Measurements from ENCODE around the gene TCN1. TPM values are rescaled to one million over a fixed set of nuclear protein-coding genes. Genes with fewer than 3 reads are reported as not detected.

The TCN1 gene
- total and polyA plus RNA-seq, 9 of the 15 experiments (the other 6 are each of a cell fraction or from before 2014, with no cell fraction given) = 0.63 to 25.9 (median 8.0) TPM

DNA sequence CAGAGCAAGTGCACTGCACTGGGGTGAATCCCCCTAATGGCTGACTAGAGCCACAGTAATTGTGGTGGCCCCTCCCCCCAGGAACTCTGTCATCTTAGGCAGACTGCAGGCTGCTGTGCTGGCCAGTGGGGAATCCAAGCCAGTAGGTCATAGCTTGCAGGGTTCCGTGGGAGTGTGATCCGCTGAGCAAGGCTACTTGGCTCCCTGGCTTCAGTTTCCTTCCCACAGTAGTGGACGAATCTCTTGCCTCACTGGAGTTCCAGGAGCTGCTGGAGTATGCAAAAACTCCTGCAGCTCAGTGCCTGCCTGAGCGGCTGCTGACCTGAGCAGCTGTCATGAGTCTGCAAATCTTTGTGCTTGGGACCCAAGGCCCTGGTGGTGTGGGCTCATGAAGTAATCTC lies 25.5 kb upstream of the TCN1 start (continued):
- TF ChIP-seq, protein P1, sequence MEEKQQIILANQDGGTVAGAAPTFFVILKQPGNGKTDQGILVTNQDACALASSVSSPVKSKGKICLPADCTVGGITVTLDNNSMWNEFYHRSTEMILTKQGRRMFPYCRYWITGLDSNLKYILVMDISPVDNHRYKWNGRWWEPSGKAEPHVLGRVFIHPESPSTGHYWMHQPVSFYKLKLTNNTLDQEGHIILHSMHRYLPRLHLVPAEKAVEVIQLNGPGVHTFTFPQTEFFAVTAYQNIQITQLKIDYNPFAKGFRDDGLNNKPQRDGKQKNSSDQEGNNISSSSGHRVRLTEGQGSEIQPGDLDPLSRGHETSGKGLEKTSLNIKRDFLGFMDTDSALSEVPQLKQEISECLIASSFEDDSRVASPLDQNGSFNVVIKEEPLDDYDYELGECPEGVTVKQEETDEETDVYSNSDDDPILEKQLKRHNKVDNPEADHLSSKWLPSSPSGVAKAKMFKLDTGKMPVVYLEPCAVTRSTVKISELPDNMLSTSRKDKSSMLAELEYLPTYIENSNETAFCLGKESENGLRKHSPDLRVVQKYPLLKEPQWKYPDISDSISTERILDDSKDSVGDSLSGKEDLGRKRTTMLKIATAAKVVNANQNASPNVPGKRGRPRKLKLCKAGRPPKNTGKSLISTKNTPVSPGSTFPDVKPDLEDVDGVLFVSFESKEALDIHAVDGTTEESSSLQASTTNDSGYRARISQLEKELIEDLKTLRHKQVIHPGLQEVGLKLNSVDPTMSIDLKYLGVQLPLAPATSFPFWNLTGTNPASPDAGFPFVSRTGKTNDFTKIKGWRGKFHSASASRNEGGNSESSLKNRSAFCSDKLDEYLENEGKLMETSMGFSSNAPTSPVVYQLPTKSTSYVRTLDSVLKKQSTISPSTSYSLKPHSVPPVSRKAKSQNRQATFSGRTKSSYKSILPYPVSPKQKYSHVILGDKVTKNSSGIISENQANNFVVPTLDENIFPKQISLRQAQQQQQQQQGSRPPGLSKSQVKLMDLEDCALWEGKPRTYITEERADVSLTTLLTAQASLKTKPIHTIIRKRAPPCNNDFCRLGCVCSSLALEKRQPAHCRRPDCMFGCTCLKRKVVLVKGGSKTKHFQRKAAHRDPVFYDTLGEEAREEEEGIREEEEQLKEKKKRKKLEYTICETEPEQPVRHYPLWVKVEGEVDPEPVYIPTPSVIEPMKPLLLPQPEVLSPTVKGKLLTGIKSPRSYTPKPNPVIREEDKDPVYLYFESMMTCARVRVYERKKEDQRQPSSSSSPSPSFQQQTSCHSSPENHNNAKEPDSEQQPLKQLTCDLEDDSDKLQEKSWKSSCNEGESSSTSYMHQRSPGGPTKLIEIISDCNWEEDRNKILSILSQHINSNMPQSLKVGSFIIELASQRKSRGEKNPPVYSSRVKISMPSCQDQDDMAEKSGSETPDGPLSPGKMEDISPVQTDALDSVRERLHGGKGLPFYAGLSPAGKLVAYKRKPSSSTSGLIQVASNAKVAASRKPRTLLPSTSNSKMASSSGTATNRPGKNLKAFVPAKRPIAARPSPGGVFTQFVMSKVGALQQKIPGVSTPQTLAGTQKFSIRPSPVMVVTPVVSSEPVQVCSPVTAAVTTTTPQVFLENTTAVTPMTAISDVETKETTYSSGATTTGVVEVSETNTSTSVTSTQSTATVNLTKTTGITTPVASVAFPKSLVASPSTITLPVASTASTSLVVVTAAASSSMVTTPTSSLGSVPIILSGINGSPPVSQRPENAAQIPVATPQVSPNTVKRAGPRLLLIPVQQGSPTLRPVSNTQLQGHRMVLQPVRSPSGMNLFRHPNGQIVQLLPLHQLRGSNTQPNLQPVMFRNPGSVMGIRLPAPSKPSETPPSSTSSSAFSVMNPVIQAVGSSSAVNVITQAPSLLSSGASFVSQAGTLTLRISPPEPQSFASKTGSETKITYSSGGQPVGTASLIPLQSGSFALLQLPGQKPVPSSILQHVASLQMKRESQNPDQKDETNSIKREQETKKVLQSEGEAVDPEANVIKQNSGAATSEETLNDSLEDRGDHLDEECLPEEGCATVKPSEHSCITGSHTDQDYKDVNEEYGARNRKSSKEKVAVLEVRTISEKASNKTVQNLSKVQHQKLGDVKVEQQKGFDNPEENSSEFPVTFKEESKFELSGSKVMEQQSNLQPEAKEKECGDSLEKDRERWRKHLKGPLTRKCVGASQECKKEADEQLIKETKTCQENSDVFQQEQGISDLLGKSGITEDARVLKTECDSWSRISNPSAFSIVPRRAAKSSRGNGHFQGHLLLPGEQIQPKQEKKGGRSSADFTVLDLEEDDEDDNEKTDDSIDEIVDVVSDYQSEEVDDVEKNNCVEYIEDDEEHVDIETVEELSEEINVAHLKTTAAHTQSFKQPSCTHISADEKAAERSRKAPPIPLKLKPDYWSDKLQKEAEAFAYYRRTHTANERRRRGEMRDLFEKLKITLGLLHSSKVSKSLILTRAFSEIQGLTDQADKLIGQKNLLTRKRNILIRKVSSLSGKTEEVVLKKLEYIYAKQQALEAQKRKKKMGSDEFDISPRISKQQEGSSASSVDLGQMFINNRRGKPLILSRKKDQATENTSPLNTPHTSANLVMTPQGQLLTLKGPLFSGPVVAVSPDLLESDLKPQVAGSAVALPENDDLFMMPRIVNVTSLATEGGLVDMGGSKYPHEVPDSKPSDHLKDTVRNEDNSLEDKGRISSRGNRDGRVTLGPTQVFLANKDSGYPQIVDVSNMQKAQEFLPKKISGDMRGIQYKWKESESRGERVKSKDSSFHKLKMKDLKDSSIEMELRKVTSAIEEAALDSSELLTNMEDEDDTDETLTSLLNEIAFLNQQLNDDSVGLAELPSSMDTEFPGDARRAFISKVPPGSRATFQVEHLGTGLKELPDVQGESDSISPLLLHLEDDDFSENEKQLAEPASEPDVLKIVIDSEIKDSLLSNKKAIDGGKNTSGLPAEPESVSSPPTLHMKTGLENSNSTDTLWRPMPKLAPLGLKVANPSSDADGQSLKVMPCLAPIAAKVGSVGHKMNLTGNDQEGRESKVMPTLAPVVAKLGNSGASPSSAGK (IDR thresholded peaks at IDR 0.05) = no peak
- TF ChIP-seq EP400 (IDR thresholded peaks at IDR 0.05) (peak; percentile 11; the same call in 1 of the 2 replicates), RBM14 (IDR thresholded peaks at IDR 0.05; ENCODE audit: borderline replicate concordance, insufficient read depth, low read depth, low read length) (no peak), SMARCE1 (IDR thresholded peaks at IDR 0.05) (0 out of 2 replicates have a peak, but pooled peaks have one; percentile 27), CEBPG (CRISPR knock-in tag; IDR thresholded peaks at IDR 0.05) (no peak), CEBPG (tag; conservative IDR thresholded peaks at IDR 0.05 in 1 of 2, IDR thresholded peaks at IDR 0.05 in 1 of 2) (0 out of 4 replicates have a peak, but pooled peaks of 1 of the 2 experiments have one; percentile 17), NR1H2 (CRISPR knock-in tag; IDR thresholded peaks at IDR 0.05) (no peak), HEY1 (CRISPR knock-in tag; IDR thresholded peaks at IDR 0.05; ENCODE audit: borderline replicate concordance) (no peak)
- TF ChIP-seq, protein P2, sequence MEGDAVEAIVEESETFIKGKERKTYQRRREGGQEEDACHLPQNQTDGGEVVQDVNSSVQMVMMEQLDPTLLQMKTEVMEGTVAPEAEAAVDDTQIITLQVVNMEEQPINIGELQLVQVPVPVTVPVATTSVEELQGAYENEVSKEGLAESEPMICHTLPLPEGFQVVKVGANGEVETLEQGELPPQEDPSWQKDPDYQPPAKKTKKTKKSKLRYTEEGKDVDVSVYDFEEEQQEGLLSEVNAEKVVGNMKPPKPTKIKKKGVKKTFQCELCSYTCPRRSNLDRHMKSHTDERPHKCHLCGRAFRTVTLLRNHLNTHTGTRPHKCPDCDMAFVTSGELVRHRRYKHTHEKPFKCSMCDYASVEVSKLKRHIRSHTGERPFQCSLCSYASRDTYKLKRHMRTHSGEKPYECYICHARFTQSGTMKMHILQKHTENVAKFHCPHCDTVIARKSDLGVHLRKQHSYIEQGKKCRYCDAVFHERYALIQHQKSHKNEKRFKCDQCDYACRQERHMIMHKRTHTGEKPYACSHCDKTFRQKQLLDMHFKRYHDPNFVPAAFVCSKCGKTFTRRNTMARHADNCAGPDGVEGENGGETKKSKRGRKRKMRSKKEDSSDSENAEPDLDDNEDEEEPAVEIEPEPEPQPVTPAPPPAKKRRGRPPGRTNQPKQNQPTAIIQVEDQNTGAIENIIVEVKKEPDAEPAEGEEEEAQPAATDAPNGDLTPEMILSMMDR (IDR thresholded peaks at IDR 0.05 in 2 of 3, conservative IDR thresholded peaks at IDR 0.05 in 1 of 3; ENCODE audit: insufficient read depth in 2 of 3, low read depth in 1 of 3, low read length in 3 of 3) = 0 out of 6 replicates have a peak, but pooled peaks of 1 of the 3 experiments have one; percentile 15

All from K562 (cell line).